PC-9 (cell line): ENCODE data around the gene HDGFL2.

Experiments used
- EZH2 ChIP-seq: fragments of 200-600 bp; sonication (generic); IDR thresholded peaks from 2 replicates; pipeline ENCODE4 v1.8.0; 2017; ENCODE audit warnings: antibody characterized with exemption, low read depth
- TF ChIP-seq, protein P1 (sequence below): fragments of 200-600 bp; sonication (generic); conservative IDR thresholded peaks from 2 replicates; pipeline ENCODE4 v1.6.1; 2017; ENCODE audit warnings: mixed run types, antibody characterized with exemption, mild to moderate bottlenecking, moderate library complexity

DNA sequence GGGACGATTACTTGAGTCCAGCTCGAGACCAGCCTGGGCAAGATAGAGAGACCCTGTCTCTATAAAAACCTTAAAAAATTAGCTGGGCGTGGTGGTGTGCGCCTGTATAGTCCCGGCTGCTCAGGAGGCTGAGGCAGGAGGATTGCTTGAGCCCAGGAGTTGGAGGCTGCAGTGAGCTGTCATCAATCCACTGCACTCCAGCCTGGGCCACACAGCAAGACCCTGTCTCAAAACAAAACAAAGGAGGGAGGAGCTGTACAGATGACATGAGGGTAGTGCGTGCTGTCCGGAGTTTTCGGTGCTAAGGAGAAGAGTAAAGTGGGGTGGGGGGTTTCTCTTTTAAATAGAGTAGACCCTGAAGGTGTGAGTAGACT is 22.6 kb downstream of the HDGFL2 start:
- TF ChIP-seq, protein P1, sequence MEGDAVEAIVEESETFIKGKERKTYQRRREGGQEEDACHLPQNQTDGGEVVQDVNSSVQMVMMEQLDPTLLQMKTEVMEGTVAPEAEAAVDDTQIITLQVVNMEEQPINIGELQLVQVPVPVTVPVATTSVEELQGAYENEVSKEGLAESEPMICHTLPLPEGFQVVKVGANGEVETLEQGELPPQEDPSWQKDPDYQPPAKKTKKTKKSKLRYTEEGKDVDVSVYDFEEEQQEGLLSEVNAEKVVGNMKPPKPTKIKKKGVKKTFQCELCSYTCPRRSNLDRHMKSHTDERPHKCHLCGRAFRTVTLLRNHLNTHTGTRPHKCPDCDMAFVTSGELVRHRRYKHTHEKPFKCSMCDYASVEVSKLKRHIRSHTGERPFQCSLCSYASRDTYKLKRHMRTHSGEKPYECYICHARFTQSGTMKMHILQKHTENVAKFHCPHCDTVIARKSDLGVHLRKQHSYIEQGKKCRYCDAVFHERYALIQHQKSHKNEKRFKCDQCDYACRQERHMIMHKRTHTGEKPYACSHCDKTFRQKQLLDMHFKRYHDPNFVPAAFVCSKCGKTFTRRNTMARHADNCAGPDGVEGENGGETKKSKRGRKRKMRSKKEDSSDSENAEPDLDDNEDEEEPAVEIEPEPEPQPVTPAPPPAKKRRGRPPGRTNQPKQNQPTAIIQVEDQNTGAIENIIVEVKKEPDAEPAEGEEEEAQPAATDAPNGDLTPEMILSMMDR: no peak
- no peak for TF ChIP-seq EZH2
